Stimulated activated CD8-positive, alpha-beta memory T cell treated with anti-CD3 and anti-CD28 coated beads, Interleukin-12 subunit alpha, Interleukin-12 subunit beta, amount 100 ng/mL, for 24 hours (primary cell): ENCODE measurements around the gene AGFG1.
"Not testable (repeated sequence)": the region's sequence is repeated elsewhere in the genome, so short reads cannot be mapped to it uniquely, and the experiment has no call there.

Experiments used
- DNase-seq: peaks from one replicate; pipeline ENCODE4 v3.0.0-alpha.2; 2020; ENCODE audit errors: extremely low read depth

The AGFG1 gene

DNA sequence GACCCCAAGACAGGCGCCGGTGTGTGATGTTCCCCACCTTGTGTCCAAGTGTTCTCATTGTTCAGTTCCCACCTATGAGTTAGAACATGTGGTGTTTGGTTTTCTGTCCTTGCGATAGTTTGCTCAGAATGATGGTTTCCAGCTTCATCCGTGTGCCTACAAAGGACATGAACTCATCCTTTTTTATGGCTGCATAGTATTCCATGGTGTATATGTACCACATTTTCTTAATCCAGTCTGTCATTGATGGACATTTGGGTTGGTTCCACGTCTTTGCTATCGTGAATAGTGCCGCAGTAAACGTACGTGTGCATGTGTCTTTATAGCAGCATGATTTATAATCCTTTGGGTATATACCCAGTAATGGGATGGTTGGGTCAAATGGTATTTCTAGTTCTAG is 68.4 kb downstream of the AGFG1 start:
- DNase-seq: not testable (repeated sequence)

DNA sequence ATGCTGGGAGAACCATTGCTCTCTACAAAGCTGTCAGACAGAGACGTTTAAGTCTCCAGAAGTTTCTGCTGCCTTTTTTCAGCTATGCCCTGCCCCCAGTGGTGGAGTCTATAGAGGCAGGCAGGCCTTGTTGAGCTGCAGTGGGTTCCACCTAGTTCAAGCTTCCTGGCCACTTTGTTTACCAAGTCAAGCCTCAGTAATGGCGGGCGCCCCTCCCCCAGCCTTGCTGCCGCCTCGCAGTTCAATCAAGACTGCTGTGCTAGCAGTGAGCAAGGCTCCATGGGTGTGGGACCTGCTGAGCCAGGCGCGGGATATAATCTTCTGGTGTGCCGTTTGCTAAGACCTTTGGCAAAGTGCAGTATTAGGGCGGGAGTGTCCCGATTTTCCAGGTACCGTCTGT is 74.0 kb downstream of the AGFG1 start:
- DNase-seq: no peak

DNA sequence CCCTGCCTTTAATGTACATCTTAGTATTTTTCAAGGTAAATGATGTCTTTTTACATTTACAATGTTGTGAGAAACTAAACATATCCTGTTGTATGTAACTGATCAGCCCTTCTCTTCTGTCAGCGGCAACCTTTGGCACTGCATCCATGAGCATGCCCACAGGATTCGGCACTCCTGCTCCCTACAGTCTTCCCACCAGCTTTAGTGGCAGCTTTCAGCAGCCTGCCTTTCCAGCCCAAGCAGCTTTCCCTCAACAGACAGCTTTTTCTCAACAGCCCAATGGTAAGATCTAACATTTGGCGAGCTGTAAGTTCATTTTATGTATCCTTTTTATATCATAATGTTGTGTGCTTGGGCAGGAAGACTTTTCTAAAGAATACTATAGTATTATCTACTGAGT is 79.9 kb downstream of the AGFG1 start:
- no peak for DNase-seq

DNA sequence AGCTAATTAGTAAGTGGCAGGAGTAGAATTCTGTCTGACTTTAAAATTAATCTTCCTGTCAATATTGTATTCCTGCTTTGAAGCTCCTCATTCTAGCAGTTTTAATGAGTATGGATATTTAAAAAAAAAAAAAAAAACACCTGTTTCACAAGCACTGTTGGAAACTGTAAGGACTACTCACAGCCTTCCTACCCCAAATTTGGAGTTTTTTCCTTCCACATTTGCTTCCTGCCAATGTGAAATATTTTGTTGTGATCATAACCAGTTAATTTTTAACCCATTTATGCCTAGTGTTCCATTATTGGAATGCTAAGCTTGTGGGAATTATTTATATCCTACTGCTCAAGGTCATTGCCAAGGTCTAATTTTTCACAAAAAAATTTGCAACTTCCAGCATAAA is 90.6 kb downstream of the AGFG1 start:
- DNase-seq: no peak

DNA sequence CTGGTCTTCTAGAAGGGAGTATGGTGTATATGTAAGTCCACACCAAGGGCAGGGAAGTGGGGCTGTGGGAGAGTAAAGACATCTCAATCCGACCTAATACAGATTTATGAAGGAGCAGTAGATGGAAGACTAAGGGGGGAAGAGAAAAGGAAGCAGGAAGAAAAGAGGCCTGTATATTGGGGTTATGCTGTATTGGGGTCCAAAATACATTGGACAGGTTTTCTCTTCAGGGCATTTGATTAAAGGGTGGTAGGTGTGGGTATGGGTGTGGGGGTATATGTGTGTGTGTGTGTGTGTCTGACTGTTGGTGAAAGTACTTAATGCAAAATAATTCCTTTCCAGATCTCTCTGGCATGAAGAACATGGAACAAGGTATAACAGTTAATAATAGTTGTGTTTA is 93.1 kb downstream of the AGFG1 start:
- no peak for DNase-seq

DNA sequence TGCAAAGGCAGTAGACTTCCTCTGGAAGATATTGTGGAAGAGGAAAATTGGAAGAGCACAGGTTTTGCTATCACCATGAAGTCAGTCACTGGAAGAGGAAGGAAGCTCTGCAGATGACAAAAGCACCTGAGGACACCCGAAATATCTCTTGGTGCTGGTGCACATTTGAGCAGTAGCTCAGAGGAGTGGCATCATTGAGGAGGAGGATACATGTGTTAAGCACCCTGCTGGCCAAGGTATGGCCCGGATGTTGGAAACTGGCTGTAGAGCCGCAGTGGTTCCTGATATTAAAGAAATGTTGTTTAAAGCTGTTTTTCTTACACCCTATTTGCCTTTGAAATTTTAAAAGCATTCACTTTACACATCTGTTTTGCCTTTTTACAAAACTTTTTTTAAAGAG is 94.1 kb downstream of the AGFG1 start:
- no peak for DNase-seq

DNA sequence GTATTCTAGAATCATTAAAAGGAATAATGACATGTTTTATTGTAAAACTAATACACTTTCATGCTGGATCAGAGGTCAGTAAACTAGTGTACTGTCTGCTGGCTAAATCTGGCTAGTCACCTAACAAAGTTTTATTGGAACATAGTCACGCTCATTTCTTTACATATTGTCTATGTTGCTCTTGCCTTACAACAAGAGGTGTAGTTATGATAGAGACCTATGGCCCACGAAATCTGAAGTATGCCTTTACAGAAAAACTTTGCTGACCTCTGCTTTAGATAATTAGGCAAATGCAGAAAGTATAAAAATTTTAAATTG is 96.9 kb downstream of the AGFG1 start:
- DNase-seq: no peak

DNA sequence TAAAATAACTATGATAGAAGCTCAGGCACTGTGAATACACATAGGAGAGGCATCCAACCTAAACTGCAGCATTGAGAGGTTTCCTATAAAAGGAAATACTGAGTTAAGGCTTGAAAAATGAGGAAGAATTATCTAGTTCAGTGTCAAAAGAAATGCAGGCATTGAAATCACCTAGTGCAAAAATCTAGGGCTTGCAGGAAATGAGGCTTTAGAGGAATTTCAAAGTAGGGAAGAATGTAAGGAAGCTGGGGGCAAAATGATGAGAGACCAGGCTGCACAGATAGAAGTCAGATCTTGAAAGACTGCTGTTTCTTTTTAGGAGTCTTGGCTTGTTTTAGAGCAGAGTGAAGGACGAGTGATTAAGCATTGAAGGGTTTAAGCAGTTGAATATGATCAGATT is 98.7 kb downstream of the AGFG1 start:
- no peak for DNase-seq

DNA sequence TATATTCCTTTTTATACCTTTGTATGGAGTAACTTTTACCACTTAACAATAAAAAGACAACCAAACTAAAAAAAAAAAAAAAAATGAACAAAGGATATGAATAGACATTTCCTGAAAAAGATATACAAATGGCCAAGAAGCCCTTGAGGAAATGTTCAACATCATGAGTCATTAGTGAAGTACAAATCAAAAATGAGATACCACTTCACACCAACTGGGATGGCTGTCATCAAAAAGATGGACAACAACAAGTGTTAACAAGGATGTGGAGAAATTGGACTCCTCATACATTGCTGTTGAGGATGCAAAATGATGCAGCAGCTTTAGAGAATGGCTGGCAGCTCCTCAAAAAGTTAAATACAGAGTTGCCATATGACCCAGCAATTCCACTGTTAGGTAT is 104.2 kb downstream of the AGFG1 start:
- DNase-seq: no peak

DNA sequence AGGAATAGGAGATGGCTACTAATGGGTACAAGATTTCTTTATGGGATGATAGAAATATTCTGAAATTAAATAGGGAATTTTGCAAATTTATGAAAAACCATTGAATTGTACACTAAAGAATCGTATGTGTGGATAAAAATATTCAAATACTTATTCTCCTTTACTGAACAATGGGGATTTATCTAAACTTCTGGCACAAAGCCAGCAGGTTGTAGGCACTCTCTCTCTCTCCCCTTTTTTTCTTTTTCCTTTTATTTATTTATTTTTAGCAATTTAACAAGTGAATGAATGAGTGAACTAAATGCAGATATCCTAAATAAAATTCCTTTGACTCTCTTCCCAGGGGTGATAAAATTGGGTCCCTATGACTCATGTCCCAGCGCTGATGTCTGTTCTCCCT is 104.9 kb downstream of the AGFG1 start:
- DNase-seq: no peak

DNA sequence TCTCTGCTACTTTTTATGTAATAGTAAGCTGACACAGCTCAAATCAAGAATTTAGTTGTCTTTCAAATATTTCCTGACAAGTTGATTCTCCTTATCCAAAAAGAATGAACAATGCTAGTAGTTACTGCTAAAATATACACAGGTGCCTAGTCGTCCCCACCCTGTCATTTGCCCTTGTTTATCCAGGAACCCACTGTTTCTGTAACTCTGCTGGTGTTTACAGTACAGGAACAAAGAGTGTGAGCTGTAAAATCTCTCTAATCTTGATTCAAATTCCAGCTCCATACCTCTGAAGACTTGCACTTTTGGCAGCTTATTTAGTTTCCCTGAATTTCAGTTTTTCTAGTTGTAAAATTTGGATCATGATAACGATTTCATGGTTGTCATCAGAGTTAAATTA is 105.6 kb downstream of the AGFG1 start:
- DNase-seq: no peak

DNA sequence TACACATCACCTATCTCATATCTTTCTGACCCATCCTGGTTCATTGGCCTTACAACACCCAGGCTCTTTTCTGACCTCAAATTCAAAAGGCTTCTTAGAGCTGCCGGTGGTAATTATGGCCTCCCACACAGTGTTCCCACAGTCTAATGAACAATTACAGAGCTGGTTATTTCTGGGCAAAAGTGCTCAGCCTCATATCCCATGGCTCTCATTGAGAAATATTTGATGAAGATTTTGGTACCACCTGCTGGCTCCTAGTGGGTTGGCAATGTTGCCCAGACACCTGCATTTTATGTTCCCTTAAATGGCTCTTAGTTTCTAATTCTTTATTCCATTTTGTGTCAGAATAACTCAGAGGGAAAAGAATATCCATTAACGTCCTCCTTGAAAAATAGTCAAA is 106.7 kb downstream of the AGFG1 start:
- no peak for DNase-seq

DNA sequence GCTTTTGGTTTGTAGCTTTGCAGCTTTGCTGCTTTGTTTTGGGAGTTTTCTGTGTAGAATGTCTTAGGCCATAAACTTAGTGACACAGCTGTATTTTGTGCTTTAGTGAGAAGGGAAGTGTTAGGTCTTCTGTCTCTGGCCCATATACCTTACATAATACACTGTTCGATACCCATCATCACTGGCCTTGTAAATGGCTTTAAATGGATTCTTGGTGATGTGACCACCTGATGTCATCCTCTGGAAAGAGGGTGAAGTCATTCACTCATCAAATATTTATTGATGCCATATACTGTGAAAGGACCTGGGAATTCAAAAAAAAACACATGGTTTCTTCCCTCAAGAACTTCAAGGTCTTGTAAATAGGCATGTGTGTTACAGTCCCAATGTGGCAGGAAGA is 107.8 kb downstream of the AGFG1 start:
- no peak for DNase-seq

DNA sequence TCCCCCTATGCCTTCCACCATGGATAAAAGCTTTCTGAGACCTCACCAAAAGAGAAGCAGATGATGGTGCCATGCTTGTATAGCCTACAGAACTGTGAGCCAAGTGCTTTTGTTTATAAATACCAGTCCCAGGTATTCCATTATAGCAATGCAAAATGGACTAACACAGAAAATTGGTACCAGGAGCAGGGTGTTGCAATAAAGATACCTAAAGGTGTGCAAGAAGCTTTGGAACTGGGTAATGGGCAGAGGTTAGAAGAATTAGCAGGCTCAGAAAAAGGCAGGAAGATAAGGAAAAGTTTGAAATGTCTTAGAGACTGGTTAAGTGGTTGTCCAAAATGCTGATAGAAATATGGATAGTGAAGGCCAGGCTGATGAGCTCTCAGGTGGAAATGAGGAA is 110.4 kb downstream of the AGFG1 start:
- DNase-seq: no peak

DNA sequence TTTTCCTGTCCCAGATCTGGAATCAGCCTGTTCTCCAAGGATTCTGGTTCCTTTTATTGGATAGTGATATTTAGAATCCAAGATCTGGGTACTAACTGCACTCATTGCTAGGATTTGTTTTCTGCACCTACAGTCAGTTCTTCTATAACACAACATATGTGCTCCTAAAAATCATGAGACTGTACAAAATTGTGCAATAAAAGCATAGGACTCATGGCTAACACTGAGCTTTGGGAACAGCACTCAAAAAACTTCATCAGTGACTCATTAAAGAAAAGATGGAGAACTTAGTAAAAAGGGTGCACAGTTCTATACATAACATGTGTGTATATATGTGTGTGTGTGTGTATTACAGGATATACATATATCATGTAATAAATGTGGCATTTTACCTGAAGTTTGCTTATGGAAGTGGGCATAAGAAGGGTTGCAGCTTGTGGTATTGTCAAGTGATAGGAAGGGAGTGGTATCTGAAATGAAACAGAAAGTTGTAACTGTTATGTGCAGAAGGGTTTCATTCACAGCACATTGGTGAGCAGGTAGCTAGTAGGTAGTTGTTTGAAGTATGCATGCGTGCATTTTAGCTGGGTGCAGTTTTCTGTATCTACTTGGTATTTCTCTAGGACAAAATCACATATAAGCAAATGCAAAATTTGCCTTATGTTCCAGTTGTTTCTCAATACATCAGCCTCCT is 120.9 kb downstream of the AGFG1 start:
- no peak for DNase-seq

DNA sequence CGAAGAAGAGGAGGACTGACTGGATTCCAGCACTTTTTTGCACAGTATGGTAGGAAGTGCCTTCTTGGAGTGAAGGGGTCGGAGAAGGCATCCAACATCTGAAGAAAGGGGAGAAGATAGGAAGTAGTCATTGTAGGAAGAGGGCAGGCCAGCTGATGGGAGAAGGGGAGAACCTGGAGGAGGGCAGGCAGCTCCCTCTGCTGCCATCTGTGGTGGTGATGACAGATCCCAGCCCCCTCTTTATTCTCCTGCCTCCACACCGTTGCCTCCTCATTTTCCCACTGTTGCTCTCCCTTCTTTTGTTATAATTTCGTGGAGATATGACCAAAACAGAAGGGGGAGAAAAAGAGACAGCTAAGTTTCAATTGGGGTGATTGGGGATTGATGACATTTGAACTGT is 123.8 kb downstream of the AGFG1 start:
- DNase-seq: no peak

DNA sequence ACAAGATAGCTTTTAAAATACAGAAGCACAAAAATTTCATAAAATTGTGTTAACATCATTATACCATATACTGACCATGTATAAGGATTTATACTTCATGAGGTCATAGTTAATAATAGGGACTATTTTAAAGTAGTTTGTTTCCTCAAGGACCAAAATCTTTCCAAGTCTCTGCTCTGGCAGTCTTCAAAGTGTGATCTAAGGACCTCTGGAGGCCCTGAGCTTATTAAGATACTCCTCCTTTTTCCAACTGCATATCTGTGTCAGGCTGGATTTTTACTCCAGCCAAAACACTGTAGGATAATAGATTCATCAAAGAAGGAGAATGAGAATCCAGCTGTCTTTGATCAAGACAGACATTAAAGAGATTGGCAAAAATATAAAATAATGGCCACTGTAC is 125.1 kb downstream of the AGFG1 start:
- DNase-seq: no peak

DNA sequence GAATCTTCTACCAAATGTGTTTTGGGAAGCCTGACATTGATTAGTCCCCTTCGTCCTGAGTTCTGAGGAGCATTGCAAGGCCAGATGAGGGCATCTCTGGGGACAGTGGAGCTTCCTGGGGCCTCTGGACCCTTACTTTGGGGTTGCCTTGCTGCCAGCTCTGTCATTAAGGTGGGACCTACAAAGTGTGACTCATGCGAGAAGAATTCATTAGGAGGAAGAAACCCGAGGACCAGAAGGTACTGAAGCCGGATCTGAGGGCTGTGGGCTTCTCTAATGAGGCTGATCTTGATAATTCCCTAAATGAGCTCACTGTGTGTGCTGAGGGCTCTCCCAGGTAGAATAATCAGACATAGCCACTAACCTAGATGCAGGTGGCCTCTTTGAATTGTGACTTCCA is 126.0 kb downstream of the AGFG1 start:
- DNase-seq: no peak

DNA sequence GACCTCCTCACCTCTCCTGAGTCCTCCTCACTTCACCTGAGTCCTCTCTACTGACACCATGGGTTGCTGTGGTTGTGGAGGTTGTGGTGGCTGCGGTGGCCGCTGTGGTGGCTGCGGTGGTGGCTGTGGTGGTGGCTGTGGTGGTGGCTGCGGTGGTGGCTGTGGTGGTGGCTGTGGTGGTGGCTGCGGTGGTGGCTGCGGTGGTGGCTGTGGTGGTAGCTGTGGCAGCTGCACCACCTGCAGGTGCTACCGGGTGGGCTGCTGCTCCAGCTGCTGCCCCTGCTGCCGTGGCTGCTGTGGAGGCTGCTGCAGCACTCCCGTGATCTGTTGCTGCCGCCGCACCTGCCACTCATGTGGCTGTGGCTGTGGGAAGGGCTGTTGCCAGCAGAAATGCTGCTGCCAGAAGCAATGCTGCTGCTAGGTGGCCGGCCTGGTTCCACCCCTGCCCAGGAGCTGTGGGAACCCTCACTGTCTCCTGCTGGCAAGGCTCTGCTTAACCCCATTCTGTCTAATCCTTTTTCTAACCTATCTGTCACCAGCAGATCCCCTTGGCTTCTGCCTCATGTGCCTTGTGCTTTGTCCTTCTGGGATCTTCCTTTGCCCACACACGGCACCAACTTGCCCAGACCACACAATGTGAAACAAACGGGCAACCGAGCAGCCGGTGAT is 127.0 kb downstream of the AGFG1 start, which contains the start of gene SCYGR2:
SCYGR2 (plus strand) TSS at position 59 of the 669 bp plus-strand sequence; CDS start at position 59, 0 bp downstream.
- DNase-seq: not testable (repeated sequence)

DNA sequence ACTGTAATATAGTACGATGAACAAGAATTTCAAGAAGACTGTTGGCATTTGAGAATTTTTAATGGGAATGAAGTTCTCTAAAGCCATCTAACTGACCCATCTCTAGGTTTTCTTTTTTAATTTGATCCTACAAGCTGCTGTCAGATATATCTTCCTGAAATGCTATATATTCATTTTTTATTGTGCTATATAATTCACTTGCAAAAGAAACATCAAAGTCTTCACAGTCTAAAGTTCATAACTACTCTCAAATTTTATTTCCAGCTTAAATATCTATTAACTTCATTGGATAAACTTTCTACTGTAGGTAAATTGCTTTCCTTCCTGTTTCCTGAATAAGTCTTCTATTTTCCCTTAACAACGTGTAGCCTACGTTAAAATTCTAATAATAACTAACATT is 130.4 kb downstream of the AGFG1 start:
- DNase-seq: no peak

DNA sequence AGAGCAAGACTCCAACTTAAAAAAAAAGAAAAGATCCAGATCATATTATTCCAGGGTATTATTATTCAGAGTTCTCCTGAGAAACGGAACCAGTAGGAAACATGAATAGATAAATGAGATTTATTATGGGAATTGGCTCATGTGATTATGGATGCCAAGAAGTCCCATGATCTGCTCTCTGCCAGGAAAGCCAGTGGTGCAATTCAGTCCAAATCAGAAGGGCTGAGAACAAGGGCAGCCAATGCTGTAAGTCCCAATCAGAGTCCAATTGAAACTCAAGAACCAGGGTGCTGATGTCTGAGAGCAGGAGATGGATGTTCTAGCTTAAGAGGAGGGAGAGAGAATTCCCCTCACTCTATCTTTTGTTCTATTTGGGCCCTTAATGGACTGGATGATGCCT is 134.5 kb downstream of the AGFG1 start:
- DNase-seq: no peak

DNA sequence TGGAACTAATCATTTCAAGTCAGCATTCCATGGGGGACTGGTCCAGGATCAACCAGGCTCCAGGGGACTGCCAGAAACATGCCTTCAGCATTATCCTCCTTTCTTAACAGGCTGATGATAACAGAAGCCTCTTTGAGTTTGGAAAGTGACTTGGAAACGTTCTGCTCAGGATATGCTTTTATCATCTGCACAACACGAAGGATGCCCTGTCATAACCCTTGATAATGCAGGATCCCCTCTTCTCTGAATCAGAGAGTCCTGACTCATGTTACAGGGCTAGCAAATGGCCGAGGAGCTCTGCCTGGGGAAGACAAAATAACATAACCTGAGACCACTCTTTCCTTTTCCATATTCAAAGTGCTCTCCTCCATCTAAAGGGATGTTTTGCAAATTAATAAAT is 136.0 kb downstream of the AGFG1 start:
- no peak for DNase-seq

DNA sequence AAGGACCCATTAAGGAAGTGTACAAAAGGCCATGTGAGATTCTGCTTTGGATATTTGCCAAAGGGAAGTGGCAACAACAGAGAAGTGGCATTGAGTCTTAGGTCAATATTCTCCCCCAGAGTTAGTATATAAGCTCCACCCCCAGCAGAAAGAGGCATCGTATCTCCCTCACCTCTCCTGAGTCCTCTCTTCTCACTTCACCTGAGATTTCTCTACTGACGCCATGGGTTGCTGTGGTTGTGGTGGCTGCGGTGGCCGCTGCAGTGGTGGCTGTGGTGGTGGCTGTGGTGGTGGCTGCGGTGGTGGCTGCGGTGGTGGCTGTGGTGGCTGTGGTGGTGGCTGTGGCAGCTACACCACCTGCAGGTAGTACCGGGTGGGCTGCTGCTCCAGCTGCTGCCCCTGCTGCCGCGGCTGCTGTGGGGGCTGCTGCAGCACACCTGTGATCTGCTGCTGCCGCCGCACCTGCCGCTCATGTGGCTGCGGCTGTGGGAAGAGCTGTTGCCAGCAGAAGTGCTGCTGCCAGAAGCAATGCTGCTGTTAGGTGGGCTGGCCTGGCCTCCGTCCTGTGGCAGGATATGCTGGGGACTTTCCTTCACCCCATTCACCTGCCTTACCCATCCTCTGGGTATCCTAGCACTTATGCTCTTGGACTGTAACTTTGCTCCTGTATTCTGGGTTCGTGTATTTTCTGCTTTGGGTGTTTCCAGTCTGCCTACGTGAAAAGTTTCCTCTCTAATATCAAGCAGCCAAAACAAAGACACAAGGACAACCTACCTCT is 136.8 kb downstream of the AGFG1 start:
- no peak for DNase-seq
